WTC11 (cell line): ENCODE results near the gene OSGEPL1.

Experiments
- CREB1 ChIP-seq: sonication (generic); formaldehyde crosslinking; IDR thresholded peaks from 2 replicates; pipeline ENCODE4 v1.8.0; 2023; ENCODE audit warnings: mild to moderate bottlenecking, missing genetic modification reagents
- ELF4 ChIP-seq: sonication (generic); formaldehyde crosslinking; IDR thresholded peaks from 2 replicates; pipeline ENCODE4 v1.8.1; 2022; ENCODE audit warnings: low read depth, mild to moderate bottlenecking, moderate library complexity, missing genetic modification reagents
- GRHL2 ChIP-seq: fragments of 250-450 bp; sonication (Bioruptor Pico); IDR thresholded peaks from 2 replicates; pipeline ENCODE4 v1.8.0; 2022; ENCODE audit warnings: mild to moderate bottlenecking, moderate library complexity; ENCODE audit not compliant: insufficient replicate concordance, severe bottlenecking
- JUN ChIP-seq: sonication (generic); formaldehyde crosslinking; IDR thresholded peaks from 2 replicates; pipeline ENCODE4 v1.8.0; 2023; ENCODE audit warnings: mild to moderate bottlenecking, missing genetic modification reagents
- MXD4 ChIP-seq: fragments of 250-450 bp; sonication (Bioruptor Pico); IDR thresholded peaks from 2 replicates; pipeline ENCODE4 v1.8.0; 2021; ENCODE audit warnings: mild to moderate bottlenecking, moderate library complexity, borderline replicate concordance
- NFE2L1 ChIP-seq: sonication (generic); formaldehyde crosslinking; IDR thresholded peaks from 2 replicates; pipeline ENCODE4 v1.8.1; 2023; ENCODE audit warnings: missing genetic modification reagents
- NR1H2 ChIP-seq: sonication (generic); formaldehyde crosslinking; IDR thresholded peaks from 2 replicates; pipeline ENCODE4 v1.9.0; 2021; ENCODE audit warnings: mild to moderate bottlenecking, moderate library complexity, missing genetic modification reagents
- NR2C2 ChIP-seq: sonication (generic); formaldehyde crosslinking; IDR thresholded peaks from 2 replicates; pipeline ENCODE4 v1.8.0; 2022; ENCODE audit warnings: mild to moderate bottlenecking, missing genetic modification reagents
- NR3C1 ChIP-seq: sonication (generic); formaldehyde crosslinking; conservative IDR thresholded peaks from 2 replicates; pipeline ENCODE4 v1.8.1; 2023; ENCODE audit warnings: low read depth, mild to moderate bottlenecking, missing genetic modification reagents
- SOX15 ChIP-seq: fragments of 250-450 bp; sonication (Bioruptor Pico); IDR thresholded peaks from 2 replicates; pipeline ENCODE4 v1.9.0; 2021; ENCODE audit warnings: mild to moderate bottlenecking
- ZNF423 ChIP-seq: fragments of 250-450 bp; sonication (Bioruptor Pico); IDR thresholded peaks from 2 replicates; pipeline ENCODE4 v2.1.2; 2022; ENCODE audit warnings: mild to moderate bottlenecking, moderate library complexity
- TF ChIP-seq, protein P1 (sequence below): fragments of 200-600 bp; IDR thresholded peaks from 2 replicates; pipeline ENCODE4 v1.8.0; 2022; ENCODE audit warnings: antibody characterized with exemption
- TF ChIP-seq, protein P2 (sequence below): sonication (generic); formaldehyde crosslinking; IDR thresholded peaks from 2 replicates; pipeline ENCODE4 v1.8.1; 2023; ENCODE audit warnings: mild to moderate bottlenecking, missing genetic modification reagents
- TF ChIP-seq, protein P3 (sequence below): sonication (generic); formaldehyde crosslinking; IDR thresholded peaks from 2 replicates; pipeline ENCODE4 v1.8.1; 2023; ENCODE audit warnings: mild to moderate bottlenecking, missing genetic modification reagents, moderate library complexity

DNA sequence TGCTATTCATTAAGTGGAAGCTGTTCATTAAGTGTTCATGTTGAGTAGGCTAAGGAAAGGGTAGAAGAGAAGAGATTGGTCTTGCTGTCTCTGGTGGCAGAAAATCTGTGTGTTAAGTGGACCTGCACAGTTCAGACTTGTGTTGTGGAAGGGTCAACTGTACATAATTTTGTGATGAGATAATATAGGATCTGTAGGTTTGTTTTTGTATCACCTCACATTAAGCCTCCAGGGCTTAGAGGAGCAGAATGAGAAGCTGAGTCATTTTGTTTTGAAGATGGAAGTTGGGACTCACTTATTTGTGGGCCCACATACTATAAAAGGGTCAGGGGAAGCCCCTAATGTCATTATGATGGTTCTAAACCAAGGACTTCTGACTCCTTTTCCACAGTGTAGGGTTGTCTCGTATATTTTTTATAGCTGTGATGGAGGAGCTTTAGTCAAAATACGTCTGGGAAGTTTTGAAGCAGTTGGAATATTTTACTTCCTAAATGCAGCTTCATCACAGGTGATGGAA, 39.9 kb upstream of the OSGEPL1 start:
- TF ChIP-seq MXD4 (CRISPR knock-in tag) (no peak), NR2C2 (CRISPR knock-in tag) (no peak), JUN (CRISPR knock-in tag) (no peak), GRHL2 (no peak), CREB1 (CRISPR knock-in tag) (no peak), SOX15 (CRISPR knock-in tag) (no peak), NR3C1 (CRISPR knock-in tag) (no peak), ZNF423 (no peak), ELF4 (CRISPR knock-in tag) (no peak), NFE2L1 (CRISPR knock-in tag) (no peak), NR1H2 (CRISPR knock-in tag) (no peak)
- TF ChIP-seq, protein P1, sequence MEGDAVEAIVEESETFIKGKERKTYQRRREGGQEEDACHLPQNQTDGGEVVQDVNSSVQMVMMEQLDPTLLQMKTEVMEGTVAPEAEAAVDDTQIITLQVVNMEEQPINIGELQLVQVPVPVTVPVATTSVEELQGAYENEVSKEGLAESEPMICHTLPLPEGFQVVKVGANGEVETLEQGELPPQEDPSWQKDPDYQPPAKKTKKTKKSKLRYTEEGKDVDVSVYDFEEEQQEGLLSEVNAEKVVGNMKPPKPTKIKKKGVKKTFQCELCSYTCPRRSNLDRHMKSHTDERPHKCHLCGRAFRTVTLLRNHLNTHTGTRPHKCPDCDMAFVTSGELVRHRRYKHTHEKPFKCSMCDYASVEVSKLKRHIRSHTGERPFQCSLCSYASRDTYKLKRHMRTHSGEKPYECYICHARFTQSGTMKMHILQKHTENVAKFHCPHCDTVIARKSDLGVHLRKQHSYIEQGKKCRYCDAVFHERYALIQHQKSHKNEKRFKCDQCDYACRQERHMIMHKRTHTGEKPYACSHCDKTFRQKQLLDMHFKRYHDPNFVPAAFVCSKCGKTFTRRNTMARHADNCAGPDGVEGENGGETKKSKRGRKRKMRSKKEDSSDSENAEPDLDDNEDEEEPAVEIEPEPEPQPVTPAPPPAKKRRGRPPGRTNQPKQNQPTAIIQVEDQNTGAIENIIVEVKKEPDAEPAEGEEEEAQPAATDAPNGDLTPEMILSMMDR, result no peak
- TF ChIP-seq, protein P2, sequence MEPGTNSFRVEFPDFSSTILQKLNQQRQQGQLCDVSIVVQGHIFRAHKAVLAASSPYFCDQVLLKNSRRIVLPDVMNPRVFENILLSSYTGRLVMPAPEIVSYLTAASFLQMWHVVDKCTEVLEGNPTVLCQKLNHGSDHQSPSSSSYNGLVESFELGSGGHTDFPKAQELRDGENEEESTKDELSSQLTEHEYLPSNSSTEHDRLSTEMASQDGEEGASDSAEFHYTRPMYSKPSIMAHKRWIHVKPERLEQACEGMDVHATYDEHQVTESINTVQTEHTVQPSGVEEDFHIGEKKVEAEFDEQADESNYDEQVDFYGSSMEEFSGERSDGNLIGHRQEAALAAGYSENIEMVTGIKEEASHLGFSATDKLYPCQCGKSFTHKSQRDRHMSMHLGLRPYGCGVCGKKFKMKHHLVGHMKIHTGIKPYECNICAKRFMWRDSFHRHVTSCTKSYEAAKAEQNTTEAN (CRISPR knock-in tag), result no peak
- TF ChIP-seq, protein P3, sequence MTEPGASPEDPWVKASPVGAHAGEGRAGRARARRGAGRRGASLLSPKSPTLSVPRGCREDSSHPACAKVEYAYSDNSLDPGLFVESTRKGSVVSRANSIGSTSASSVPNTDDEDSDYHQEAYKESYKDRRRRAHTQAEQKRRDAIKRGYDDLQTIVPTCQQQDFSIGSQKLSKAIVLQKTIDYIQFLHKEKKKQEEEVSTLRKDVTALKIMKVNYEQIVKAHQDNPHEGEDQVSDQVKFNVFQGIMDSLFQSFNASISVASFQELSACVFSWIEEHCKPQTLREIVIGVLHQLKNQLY (CRISPR knock-in tag), result no peak
